ENCODE data around the gene LARGE1.

The LARGE1 gene

GRCh38 chr22:33823552-33823951 is 96.7 kb downstream of the LARGE1 start:
- H3K4me3 ChIP-seq (ENCODE audit: low read length in 2 of 2): no peak overlapping the region
- H3K4me1 ChIP-seq (ENCODE audit: control insufficient read depth in 2 of 2, insufficient read depth in 1 of 2, low read depth in 1 of 2, low read length in 2 of 2): peaks cover 3 to 5% of the 10 kb centered on the region in 2 donors
- WGBS, 2 donors (ENCODE audit: extremely low coverage in 2 of 2, insufficient read length in 2 of 2, insufficient replicate concordance in 1 of 2): no CpG with 5 or more reads among the region's 8 CpGs
- H2BK12ac ChIP-seq (ENCODE audit: low read length): no peak overlapping the region
- H3K27ac ChIP-seq (replicated peaks; ENCODE audit: low read length): no peak overlapping the region
- no peak overlapping the region for H3K4ac ChIP-seq (ENCODE audit: low read length)
- H2BK5ac ChIP-seq (ENCODE audit: low read length): no peak overlapping the region
- no peak overlapping the region for H3K18ac ChIP-seq (ENCODE audit: low read length)
- no peak overlapping the region for H4K8ac ChIP-seq (ENCODE audit: low read depth, low read length)
- no peak overlapping the region for H3K9ac ChIP-seq (ENCODE audit: low read depth, low read length, poor library complexity)
- H3K27me3 ChIP-seq (ENCODE audit: control insufficient read depth in 3 of 3, insufficient read depth in 3 of 3, low read depth in 1 of 3, low read length in 3 of 3): no peaks in the 10 kb centered on the region
- no peaks in the 10 kb centered on the region for H3K79me1 ChIP-seq (ENCODE audit: low read depth, low read length)
- no peak overlapping the region for H4K91ac ChIP-seq (ENCODE audit: low read depth, low read length, poor library complexity)
- H2BK15ac ChIP-seq (ENCODE audit: low read length): no peak overlapping the region
- no peak overlapping the region for H2BK120ac ChIP-seq (ENCODE audit: low read depth, low read length)
- H3K4me2 ChIP-seq (ENCODE audit: insufficient read depth, low read length, poor library complexity, severe bottlenecking): no peak overlapping the region
- peaks cover 0 to 2% of the 10 kb centered on the region in 2 donors for H3K36me3 ChIP-seq (replicated peaks in 1 of 2; ENCODE audit: control insufficient read depth in 2 of 2, insufficient read depth in 2 of 2, low read length in 2 of 2)
- H3K14ac ChIP-seq (ENCODE audit: low read length): no peak overlapping the region
- H2AFZ ChIP-seq (ENCODE audit: low read length): no peak overlapping the region
- H3K9me3 ChIP-seq (replicated peaks in 1 of 2; ENCODE audit: control insufficient read depth in 2 of 2, insufficient read depth in 1 of 2, low read depth in 1 of 2, low read length in 2 of 2): peaks cover 4 to 6% of the 10 kb centered on the region in 2 donors
- no peak overlapping the region for H2AK5ac ChIP-seq (ENCODE audit: low read depth, low read length)
- no peak for DNase-seq (ENCODE audit: low spot score)
- H3K23ac ChIP-seq (ENCODE audit: low read depth, low read length, poor library complexity): no peak overlapping the region

GRCh38 chr22:33821290-33821689 is 99.0 kb downstream of the LARGE1 start:
- no peak overlapping the region for H2BK5ac ChIP-seq (ENCODE audit: low read length)
- no peak for DNase-seq (ENCODE audit: low spot score)
- H4K8ac ChIP-seq (ENCODE audit: low read depth, low read length): no peak overlapping the region
- peaks cover 4 to 14% of the 10 kb centered on the region in 2 donors for H3K9me3 ChIP-seq (replicated peaks in 1 of 2; ENCODE audit: control insufficient read depth in 2 of 2, insufficient read depth in 1 of 2, low read depth in 1 of 2, low read length in 2 of 2)
- H3K18ac ChIP-seq (ENCODE audit: low read length): no peak overlapping the region
- H2AFZ ChIP-seq (ENCODE audit: low read length): no peak overlapping the region
- H3K4ac ChIP-seq (ENCODE audit: low read length): no peak overlapping the region
- peaks cover 0 to 2% of the 10 kb centered on the region in 2 donors for H3K36me3 ChIP-seq (replicated peaks in 1 of 2; ENCODE audit: control insufficient read depth in 2 of 2, insufficient read depth in 2 of 2, low read length in 2 of 2)
- H3K4me1 ChIP-seq (ENCODE audit: control insufficient read depth in 2 of 2, insufficient read depth in 1 of 2, low read depth in 1 of 2, low read length in 2 of 2): peaks cover 3 to 5% of the 10 kb centered on the region in 2 donors
- no peak overlapping the region for H3K23ac ChIP-seq (ENCODE audit: low read depth, low read length, poor library complexity)
- no peak overlapping the region for H2BK12ac ChIP-seq (ENCODE audit: low read length)
- H3K9ac ChIP-seq (ENCODE audit: low read depth, low read length, poor library complexity): no peak overlapping the region
- H3K4me2 ChIP-seq (ENCODE audit: insufficient read depth, low read length, poor library complexity, severe bottlenecking): no peak overlapping the region
- H3K4me3 ChIP-seq (ENCODE audit: low read length in 2 of 2): no peak overlapping the region
- WGBS, 2 donors (ENCODE audit: extremely low coverage in 2 of 2, insufficient read length in 2 of 2, insufficient replicate concordance in 1 of 2): no CpG with 5 or more reads among the region's 4 CpGs
- H3K27me3 ChIP-seq (ENCODE audit: control insufficient read depth in 3 of 3, insufficient read depth in 3 of 3, low read depth in 1 of 3, low read length in 3 of 3): no peaks in the 10 kb centered on the region
- H3K27ac ChIP-seq (replicated peaks; ENCODE audit: low read length): no peak overlapping the region
- no peak overlapping the region for H3K14ac ChIP-seq (ENCODE audit: low read length)
- no peaks in the 10 kb centered on the region for H3K79me1 ChIP-seq (ENCODE audit: low read depth, low read length)
- no peak overlapping the region for H2BK15ac ChIP-seq (ENCODE audit: low read length)
- H4K91ac ChIP-seq (ENCODE audit: low read depth, low read length, poor library complexity): no peak overlapping the region
- H2BK120ac ChIP-seq (ENCODE audit: low read depth, low read length): no peak overlapping the region
- no peak overlapping the region for H2AK5ac ChIP-seq (ENCODE audit: low read depth, low read length)

- peaks cover 0 to 2% of the 10 kb centered on the region in 2 donors for H3K36me3 ChIP-seq (replicated peaks in 1 of 2; ENCODE audit: control insufficient read depth in 2 of 2, insufficient read depth in 2 of 2, low read length in 2 of 2)
- no peak overlapping the region for H4K8ac ChIP-seq (ENCODE audit: low read depth, low read length)
- H4K91ac ChIP-seq (ENCODE audit: low read depth, low read length, poor library complexity): no peak overlapping the region
- no peak overlapping the region for H3K4me3 ChIP-seq (ENCODE audit: low read length in 2 of 2)
- H3K4me1 ChIP-seq (ENCODE audit: control insufficient read depth in 2 of 2, insufficient read depth in 1 of 2, low read depth in 1 of 2, low read length in 2 of 2): peaks cover 3 to 5% of the 10 kb centered on the region in 2 donors
- no peak overlapping the region for H3K18ac ChIP-seq (ENCODE audit: low read length)
- no peak overlapping the region for H3K9ac ChIP-seq (ENCODE audit: low read depth, low read length, poor library complexity)
- H2BK12ac ChIP-seq (ENCODE audit: low read length): no peak overlapping the region
- WGBS, 2 donors (ENCODE audit: extremely low coverage in 2 of 2, insufficient read length in 2 of 2, insufficient replicate concordance in 1 of 2): no CpG with 5 or more reads among the region's 3 CpGs
- no peak overlapping the region for H2BK120ac ChIP-seq (ENCODE audit: low read depth, low read length)
- no peaks in the 10 kb centered on the region for H3K27me3 ChIP-seq (ENCODE audit: control insufficient read depth in 3 of 3, insufficient read depth in 3 of 3, low read depth in 1 of 3, low read length in 3 of 3)
- H3K4ac ChIP-seq (ENCODE audit: low read length): no peak overlapping the region
- no peak overlapping the region for H3K23ac ChIP-seq (ENCODE audit: low read depth, low read length, poor library complexity)
- no peak overlapping the region for H2AFZ ChIP-seq (ENCODE audit: low read length)
- H2BK15ac ChIP-seq (ENCODE audit: low read length): no peak overlapping the region
- H3K79me1 ChIP-seq (ENCODE audit: low read depth, low read length): no peaks in the 10 kb centered on the region
- no peak overlapping the region for H3K4me2 ChIP-seq (ENCODE audit: insufficient read depth, low read length, poor library complexity, severe bottlenecking)
- no peak overlapping the region for H2AK5ac ChIP-seq (ENCODE audit: low read depth, low read length)
- DNase-seq (ENCODE audit: low spot score): no peak
- no peak overlapping the region for H3K27ac ChIP-seq (replicated peaks; ENCODE audit: low read length)
- no peak overlapping the region for H2BK5ac ChIP-seq (ENCODE audit: low read length)
- no peak overlapping the region for H3K14ac ChIP-seq (ENCODE audit: low read length)
- H3K9me3 ChIP-seq (replicated peaks in 1 of 2; ENCODE audit: control insufficient read depth in 2 of 2, insufficient read depth in 1 of 2, low read depth in 1 of 2, low read length in 2 of 2): peaks cover 4 to 14% of the 10 kb centered on the region in 2 donors
Measured at GRCh38 chr22:33819743-33820142, 100.5 kb downstream of the LARGE1 start.

DNA sequence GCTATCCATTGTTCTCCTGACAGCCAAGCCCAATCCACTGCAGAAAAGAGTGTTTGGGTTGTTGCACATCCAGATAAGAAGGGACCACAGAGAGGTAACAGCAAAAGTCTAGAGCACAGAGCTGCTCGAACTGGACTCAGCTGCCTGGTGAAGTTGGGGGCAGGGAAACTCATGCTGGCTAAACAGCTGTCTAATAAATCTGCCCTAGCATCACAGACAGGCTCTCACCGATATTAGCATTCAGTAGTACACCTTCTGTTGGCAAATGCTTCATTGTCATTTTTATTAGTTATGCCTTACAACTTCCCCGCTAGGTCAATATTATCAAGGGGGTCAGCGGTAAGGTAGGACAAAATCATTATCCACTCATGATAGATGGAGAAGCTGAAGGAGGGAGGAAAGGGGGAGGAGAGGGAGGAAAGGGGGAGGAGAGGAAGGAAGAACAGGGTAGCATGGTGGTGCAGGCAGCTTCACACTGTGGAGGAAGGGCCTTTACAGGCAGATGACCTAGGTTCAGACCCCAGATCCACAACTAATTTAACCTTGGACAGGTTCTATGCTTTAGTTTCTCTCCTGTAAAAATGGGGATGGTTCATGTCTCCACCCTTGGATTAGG is 102.7 kb downstream of the LARGE1 start:
- no peak overlapping the region for H2BK12ac ChIP-seq (ENCODE audit: low read length)
- peaks cover 0 to 2% of the 10 kb centered on the region in 2 donors for H3K36me3 ChIP-seq (replicated peaks in 1 of 2; ENCODE audit: control insufficient read depth in 2 of 2, insufficient read depth in 2 of 2, low read length in 2 of 2)
- H2AFZ ChIP-seq (ENCODE audit: low read length): no peak overlapping the region
- no peak overlapping the region for H3K23ac ChIP-seq (ENCODE audit: low read depth, low read length, poor library complexity)
- H4K91ac ChIP-seq (ENCODE audit: low read depth, low read length, poor library complexity): no peak overlapping the region
- H3K9ac ChIP-seq (ENCODE audit: low read depth, low read length, poor library complexity): no peak overlapping the region
- WGBS, 2 donors (ENCODE audit: extremely low coverage in 2 of 2, insufficient read length in 2 of 2, insufficient replicate concordance in 1 of 2): no CpG with 5 or more reads among the region's 4 CpGs
- H3K27ac ChIP-seq (replicated peaks; ENCODE audit: low read length): no peak overlapping the region
- H3K4me3 ChIP-seq (ENCODE audit: low read length in 2 of 2): no peak overlapping the region
- no peaks in the 10 kb centered on the region for H3K79me1 ChIP-seq (ENCODE audit: low read depth, low read length)
- H4K8ac ChIP-seq (ENCODE audit: low read depth, low read length): no peak overlapping the region
- H2BK15ac ChIP-seq (ENCODE audit: low read length): no peak overlapping the region
- H2AK5ac ChIP-seq (ENCODE audit: low read depth, low read length): no peak overlapping the region
- H3K4ac ChIP-seq (ENCODE audit: low read length): no peak overlapping the region
- no peak for DNase-seq (ENCODE audit: low spot score)
- H2BK5ac ChIP-seq (ENCODE audit: low read length): no peak overlapping the region
- H3K4me1 ChIP-seq (ENCODE audit: control insufficient read depth in 2 of 2, insufficient read depth in 1 of 2, low read depth in 1 of 2, low read length in 2 of 2): peaks cover under 1 to 3% of the 10 kb centered on the region in 2 donors
- no peak overlapping the region for H3K18ac ChIP-seq (ENCODE audit: low read length)
- H3K27me3 ChIP-seq (ENCODE audit: control insufficient read depth in 3 of 3, insufficient read depth in 3 of 3, low read depth in 1 of 3, low read length in 3 of 3): no peaks in the 10 kb centered on the region
- no peak overlapping the region for H3K4me2 ChIP-seq (ENCODE audit: insufficient read depth, low read length, poor library complexity, severe bottlenecking)
- no peak overlapping the region for H3K14ac ChIP-seq (ENCODE audit: low read length)
- H2BK120ac ChIP-seq (ENCODE audit: low read depth, low read length): no peak overlapping the region
- peaks cover 4 to 14% of the 10 kb centered on the region in 2 donors for H3K9me3 ChIP-seq (replicated peaks in 1 of 2; ENCODE audit: control insufficient read depth in 2 of 2, insufficient read depth in 1 of 2, low read depth in 1 of 2, low read length in 2 of 2)
